PC-3 (cell line): ENCODE measurements around the gene HCFC1. TPM values are rescaled to one million over a fixed set of nuclear protein-coding genes. Genes with fewer than 3 reads are reported as not detected.

ENCODE experiments used
- ATAC-seq: fragments of 200-7000 bp; cut with Tn5 transposase; 2 replicates; pipeline ENCODE4 v1.9.1; 2020; ENCODE audit warnings: mild to moderate bottlenecking, moderate library complexity
- BruUV-seq: library from RNA; stranded (reverse); fragments of 400-500 nt; replicated peaks from 2 replicates; lab custom pipeline; 2021; lab: Mats Ljungman, UMichigan
- CTCF ChIA-PET: fragments of 300-600 bp; sonication (Branson Sonifier 250); formaldehyde crosslinking; loops from one replicate; lab custom pipeline; 2022; ENCODE audit warnings: antibody characterized with exemption; lab: Charles Lee
- POLR2A ChIA-PET: fragments of 300-600 bp; sonication (Branson Sonifier 250); formaldehyde crosslinking; loops from one replicate; lab custom pipeline; 2022; ENCODE audit warnings: antibody characterized with exemption; ENCODE audit not compliant: unreplicated experiment; lab: Charles Lee
- DNase-seq: peaks from one replicate; pipeline ENCODE4 v3.0.0-alpha.2; 2015
- H2AFZ ChIP-seq: fragments of 300-600 bp; sonication (generic); 2 replicates; pipeline ENCODE4 v1.6.0; 2016; ENCODE audit warnings: antibody characterized with exemption, low read length
- H3F3A ChIP-seq: fragments of 300-600 bp; sonication (generic); one replicate; pipeline ENCODE4 v1.6.0; 2017; ENCODE audit warnings: antibody characterized with exemption, low read length, control low read depth, mild to moderate bottlenecking; ENCODE audit not compliant: unreplicated experiment
- H3K27ac ChIP-seq: fragments of 300-600 bp; sonication (generic); 2 replicates; pipeline ENCODE4 v1.5.1; 2016; ENCODE audit warnings: mild to moderate bottlenecking, low read length
- H3K27me3 ChIP-seq: fragments of 300-600 bp; sonication (generic); 2 replicates; pipeline ENCODE4 v1.6.1; 2016; ENCODE audit warnings: low read length, mixed read lengths
- H3K36me3 ChIP-seq: fragments of 300-600 bp; sonication (generic); 2 replicates; pipeline ENCODE4 v1.6.1; 2016; ENCODE audit warnings: low read depth, mixed run types, low read length, mixed read lengths
- H3K4me1 ChIP-seq: fragments of 300-600 bp; sonication (generic); 2 replicates; pipeline ENCODE4 v1.5.1; 2016; ENCODE audit warnings: low read length; ENCODE audit not compliant: insufficient read depth
- H3K4me2 ChIP-seq: fragments of 300-600 bp; sonication (generic); 2 replicates; pipeline ENCODE4 v1.6.0; 2016; ENCODE audit warnings: low read length
- H3K4me3 ChIP-seq: fragments of 300-600 bp; sonication (generic); 2 replicates; pipeline ENCODE4 v1.5.1; 2016; ENCODE audit warnings: mild to moderate bottlenecking, low read length, mixed read lengths
- H3K79me2 ChIP-seq: fragments of 300-600 bp; sonication (generic); 2 replicates; pipeline ENCODE4 v1.6.1; 2017; ENCODE audit warnings: low read length, mixed read lengths
- H3K9ac ChIP-seq: fragments of 300-600 bp; sonication (generic); 2 replicates; pipeline ENCODE4 v1.6.0; 2016; ENCODE audit warnings: mild to moderate bottlenecking, low read length
- H3K9me2 ChIP-seq: fragments of 300-600 bp; sonication (generic); replicated peaks from 2 replicates; pipeline ENCODE4 v1.6.1; 2016; ENCODE audit warnings: mixed run types, low read length, mixed read lengths
- H3K9me3 ChIP-seq: fragments of 300-600 bp; sonication (generic); 2 replicates; pipeline ENCODE4 v1.6.1; 2016; ENCODE audit warnings: low read length, mixed read lengths
- H4K20me1 ChIP-seq: fragments of 300-600 bp; sonication (generic); 2 replicates; pipeline ENCODE4 v1.6.1; 2016; ENCODE audit warnings: low read length, mixed read lengths
- EZH2 ChIP-seq: fragments of 300-600 bp; sonication (generic); IDR thresholded peaks from one replicate; pipeline ENCODE4 v1.6.1; 2017; ENCODE audit warnings: antibody characterized with exemption, mild to moderate bottlenecking, low read length; ENCODE audit not compliant: unreplicated experiment
- EZH2phosphoT487 ChIP-seq: fragments of 300-600 bp; sonication (generic); IDR thresholded peaks from 2 replicates; pipeline ENCODE4 v1.6.1; 2018; ENCODE audit warnings: mild to moderate bottlenecking, antibody characterized with exemption, low read length, borderline replicate concordance
- intact Hi-C: fragments of 100-400 bp; cut with micrococcal nuclease; formaldehyde crosslinking; loops from 2 replicates; pipeline ENCODE4 v1.9.0; 2023
- total RNA-seq: library from RNA; depleted of rRNA; stranded (reverse); fragments of >200 nt; gene quantifications from 2 replicates; pipeline ENCODE4 v1.2.3, GENCODE V29; 2014
- TF ChIP-seq, protein P1 (sequence below): fragments of 300-600 bp; sonication (generic); conservative IDR thresholded peaks from 2 replicates; pipeline ENCODE4 v1.5.1; 2017; ENCODE audit warnings: antibody characterized with exemption, low read depth, mild to moderate bottlenecking, low read length

HCFC1 gene
- total RNA-seq, 1 experiment from 2014 or later, result 66.9 TPM

DNA sequence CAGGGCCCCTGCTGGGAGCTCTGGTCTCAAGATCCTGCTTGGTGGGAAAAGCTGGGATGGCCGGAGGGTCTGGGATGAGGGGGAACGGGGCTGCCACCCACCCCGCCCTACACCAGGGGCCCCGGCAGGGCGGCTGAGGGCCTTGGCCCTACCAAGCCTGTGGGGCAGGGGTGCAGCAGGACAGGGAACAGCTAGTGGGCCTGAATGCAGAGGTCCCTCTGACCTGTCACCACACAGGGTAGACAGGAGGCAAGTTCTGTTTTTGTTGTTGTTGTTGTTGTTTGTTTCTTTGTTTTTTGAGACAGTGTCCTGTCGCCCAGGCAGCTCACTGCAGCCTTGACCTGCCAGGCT is 26.8 kb downstream of the HCFC1 start:
- Histone ChIP-seq H2AFZ (no peak overlapping the region), H3K9ac (no peak overlapping the region), H3K27me3 (no peaks in the 10 kb centered on the region), H3K4me3 (no peak overlapping the region), H3K27ac (no peak overlapping the region), H3F3A (no peaks in the 10 kb centered on the region), H4K20me1 (no peaks in the 10 kb centered on the region), H3K4me1 (no peaks in the 10 kb centered on the region), H3K79me2 (no peaks in the 10 kb centered on the region), H3K9me2 (no peaks in the 10 kb centered on the region), H3K4me2 (no peak overlapping the region), H3K36me3 (no peaks in the 10 kb centered on the region; the same call in 1 of the 2 replicates), H3K9me3 (no peaks in the 10 kb centered on the region)
- intact Hi-C loops, result no loop called here
- DNase-seq, result no peak
- ChIA-PET CTCF (interaction anchor here (1.1 kb wide), 1 partner anchor 10 kb away, joined by 6 read pairs; the partner anchor contains the start of gene NAA10), POLR2A (no interaction called here)
- TF ChIP-seq EZH2 (no peak), EZH2phosphoT487 (no peak)
- TF ChIP-seq, protein P1, sequence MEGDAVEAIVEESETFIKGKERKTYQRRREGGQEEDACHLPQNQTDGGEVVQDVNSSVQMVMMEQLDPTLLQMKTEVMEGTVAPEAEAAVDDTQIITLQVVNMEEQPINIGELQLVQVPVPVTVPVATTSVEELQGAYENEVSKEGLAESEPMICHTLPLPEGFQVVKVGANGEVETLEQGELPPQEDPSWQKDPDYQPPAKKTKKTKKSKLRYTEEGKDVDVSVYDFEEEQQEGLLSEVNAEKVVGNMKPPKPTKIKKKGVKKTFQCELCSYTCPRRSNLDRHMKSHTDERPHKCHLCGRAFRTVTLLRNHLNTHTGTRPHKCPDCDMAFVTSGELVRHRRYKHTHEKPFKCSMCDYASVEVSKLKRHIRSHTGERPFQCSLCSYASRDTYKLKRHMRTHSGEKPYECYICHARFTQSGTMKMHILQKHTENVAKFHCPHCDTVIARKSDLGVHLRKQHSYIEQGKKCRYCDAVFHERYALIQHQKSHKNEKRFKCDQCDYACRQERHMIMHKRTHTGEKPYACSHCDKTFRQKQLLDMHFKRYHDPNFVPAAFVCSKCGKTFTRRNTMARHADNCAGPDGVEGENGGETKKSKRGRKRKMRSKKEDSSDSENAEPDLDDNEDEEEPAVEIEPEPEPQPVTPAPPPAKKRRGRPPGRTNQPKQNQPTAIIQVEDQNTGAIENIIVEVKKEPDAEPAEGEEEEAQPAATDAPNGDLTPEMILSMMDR, result no peak
- no peak for ATAC-seq
- no TSS peak for BruUV-seq

DNA sequence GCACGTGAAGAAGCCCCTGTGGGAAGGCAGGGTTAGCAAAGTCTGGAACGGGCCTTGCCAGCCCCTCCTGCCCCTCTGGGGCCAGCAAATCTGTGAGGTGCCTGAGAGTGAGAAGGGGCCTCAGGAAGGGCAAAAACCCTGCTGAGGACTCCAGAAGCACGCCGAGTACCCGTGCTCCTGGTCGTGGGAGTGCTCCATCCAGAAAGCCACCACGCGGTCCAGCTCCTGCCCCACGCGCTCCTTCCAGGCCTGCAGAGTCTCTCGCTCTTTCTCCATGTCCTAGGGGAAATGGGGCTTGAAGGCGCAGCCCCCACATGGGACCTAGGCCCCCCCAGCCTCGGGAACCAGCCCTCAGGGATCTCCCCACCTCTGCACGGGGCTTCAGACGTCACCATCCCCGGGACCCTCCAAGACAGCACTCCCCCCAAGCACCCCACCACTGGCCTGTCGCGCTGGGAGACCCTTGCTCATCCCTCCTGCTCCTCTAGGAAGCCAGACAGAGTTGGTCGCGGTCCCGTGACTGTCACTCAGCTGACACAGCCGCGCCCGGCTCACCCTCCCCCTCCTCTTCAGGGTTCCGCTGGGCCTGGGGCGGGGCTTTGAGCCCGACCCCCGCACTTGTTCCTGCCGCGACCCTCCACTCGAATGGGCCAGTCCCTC is 27.3 kb downstream of the HCFC1 start, which contains the start of gene RENBP:
Gene RENBP, minus strand, starts transcription at position 504 of the 660 bp plus-strand sequence. Its CDS starts 33 bp downstream, at position 471.
- Histone ChIP-seq H3K4me3 (no peak within 1 kb of the TSS), H3K79me2 (no peaks in the 10 kb centered on the region), H3K9ac (no peak within 1 kb of the TSS), H4K20me1 (no peaks in the 10 kb centered on the region), H3K4me2 (no peak within 1 kb of the TSS), H3K9me2 (no peaks in the 10 kb centered on the region), H3K9me3 (no peaks in the 10 kb centered on the region), H3K36me3 (no peaks in the 10 kb centered on the region; the same call in 1 of the 2 replicates), H3K27ac (no peak within 1 kb of the TSS), H3F3A (no peaks in the 10 kb centered on the region), H3K27me3 (no peaks in the 10 kb centered on the region), H3K4me1 (no peaks in the 10 kb centered on the region), H2AFZ (no peak within 1 kb of the TSS)
- ATAC-seq (no peak), DNase-seq (no peak)
- intact Hi-C loops, result no loop called here
- no TSS peak for BruUV-seq
- POLR2A ChIA-PET, result no interaction called here
- TF ChIP-seq EZH2, result no peak
- TF ChIP-seq EZH2phosphoT487, result no peak
- TF ChIP-seq, protein P1, result no peak
- CTCF ChIA-PET, result no interaction called here
